Panc1 (cell line): ENCODE results near the gene UROS. TPM values are rescaled to one million over a fixed set of nuclear protein-coding genes. Genes with fewer than 3 reads are reported as not detected.

Experiments used
- ATAC-seq: fragments of 200-7000 bp; cut with Tn5 transposase; 2 replicates; pipeline ENCODE4 v1.9.1; 2020; ENCODE audit warnings: mild to moderate bottlenecking, moderate library complexity
- BruUV-seq: library from RNA; stranded (reverse); fragments of 400-500 nt; replicated peaks from 2 replicates; lab custom pipeline; 2021; lab: Mats Ljungman, UMichigan
- CTCF ChIA-PET: fragments of 300-600 bp; sonication (Branson Sonifier 250); formaldehyde crosslinking; loops from one replicate; lab custom pipeline; 2022; ENCODE audit warnings: antibody characterized with exemption; lab: Charles Lee
- POLR2A ChIA-PET: fragments of 300-600 bp; sonication (Branson Sonifier 250); formaldehyde crosslinking; loops from one replicate; lab custom pipeline; 2022; ENCODE audit warnings: antibody characterized with exemption; lab: Charles Lee
- DNase-seq: peaks from one replicate; pipeline ENCODE4 v3.0.0-alpha.2; 2010; ENCODE audit warnings: low read depth, low spot score
- H3K27ac ChIP-seq: 2 replicates; pipeline ENCODE4 v1.5.1; 2011; ENCODE audit warnings: mild to moderate bottlenecking, low read length, inconsistent platforms
- H3K27me3 ChIP-seq: fragments of 200-500 bp; sonication (Bioruptor generic); 2 replicates; pipeline ENCODE4 v1.6.0; 2014; ENCODE audit warnings: low read length, inconsistent platforms; ENCODE audit not compliant: control insufficient read depth, insufficient read depth
- H3K36me3 ChIP-seq: fragments of 200-500 bp; sonication (Bioruptor generic); 2 replicates; pipeline ENCODE4 v1.5.1; 2014; ENCODE audit warnings: inconsistent platforms, mild to moderate bottlenecking, low read length, moderate library complexity; ENCODE audit not compliant: control insufficient read depth, insufficient read depth
- H3K4me1 ChIP-seq: 2 replicates; pipeline ENCODE4 v1.5.1; 2011; ENCODE audit warnings: inconsistent platforms, mild to moderate bottlenecking, low read length, moderate library complexity; ENCODE audit not compliant: control insufficient read depth, insufficient read depth
- H3K4me3 ChIP-seq, 2 experiments: 2 replicates each; pipeline ENCODE4 v1.5.1; 2011 to 2012; ENCODE audit warnings: low read depth in 2 of 2, low read length in 2 of 2, mild to moderate bottlenecking in 2 of 2, inconsistent platforms in 1 of 2, moderate library complexity in 1 of 2
- H3K9me3 ChIP-seq: fragments of 200-500 bp; sonication (Bioruptor generic); 2 replicates; pipeline ENCODE4 v1.5.1; 2014; ENCODE audit warnings: low read depth, mild to moderate bottlenecking, inconsistent platforms, low read length, moderate library complexity; ENCODE audit not compliant: control insufficient read depth, insufficient read depth
- POLR2AphosphoS5 ChIP-seq: IDR thresholded peaks from 2 replicates; pipeline ENCODE4 v1.6.1; 2012; ENCODE audit warnings: mild to moderate bottlenecking, low read depth, low read length, moderate library complexity
- SIN3A ChIP-seq: IDR thresholded peaks from 2 replicates; pipeline ENCODE4 v1.6.1; 2012; ENCODE audit warnings: low read depth, mild to moderate bottlenecking, low read length, moderate library complexity, borderline replicate concordance; ENCODE audit not compliant: insufficient read depth
- TCF7L2 ChIP-seq: IDR thresholded peaks from 2 replicates; pipeline ENCODE4 v1.6.1; 2011; ENCODE audit warnings: mild to moderate bottlenecking, low read depth, low read length, inconsistent platforms
- in situ Hi-C: cut with HindIII; loops from 2 replicates; pipeline ENCODE4 v1.10.0; 2016; ENCODE audit warnings: low sequenced_read_pairs, low pct_unique_long_range_greater_than_20kb
- intact Hi-C: fragments of 100-400 bp; cut with micrococcal nuclease; formaldehyde crosslinking; loops from one replicate; pipeline ENCODE4 v1.10.0; 2022; ENCODE audit not compliant: unreplicated experiment
- total RNA-seq: library from RNA; stranded (reverse); gene quantifications from one replicate; pipeline ENCODE4 v1.2.1, GENCODE V29; 2021; ENCODE audit not compliant: unreplicated experiment
- TF ChIP-seq, protein P1 (sequence below): fragments of 450-650 bp; IDR thresholded peaks from 2 replicates; pipeline ENCODE4 v1.5.1; 2017; ENCODE audit warnings: mild to moderate bottlenecking
- TF ChIP-seq, protein P2 (sequence below), 2 experiments: IDR thresholded peaks; 2 replicates each; pipeline ENCODE4 v1.6.1; 2011 to 2012; ENCODE audit warnings: low read depth in 2 of 2, control low read depth in 1 of 2, low read length in 1 of 2, mild to moderate bottlenecking in 1 of 2, moderate library complexity in 1 of 2; ENCODE audit not compliant: insufficient read depth in 1 of 2

Gene UROS
- total RNA-seq, 1 experiment from 2014 or later = 103 TPM

DNA sequence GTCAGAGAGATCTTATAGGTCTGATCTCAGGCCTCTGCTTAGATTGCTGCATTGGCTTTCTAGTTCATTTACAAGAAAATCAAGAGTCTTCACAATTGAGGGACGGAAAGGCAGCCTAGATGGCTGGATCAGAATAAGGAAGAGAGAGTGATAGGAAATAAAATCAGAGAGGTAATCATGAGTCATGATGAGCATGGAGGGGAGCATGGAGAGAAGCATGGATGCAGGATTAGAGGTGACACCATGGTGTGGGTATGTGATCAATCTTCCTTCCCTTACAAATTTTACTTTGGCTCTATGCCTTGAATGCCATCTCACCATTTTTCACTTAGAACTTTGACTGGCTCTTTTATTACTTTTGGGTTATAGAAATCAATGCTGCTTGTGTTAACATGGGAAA lies 1.7 kb upstream of the UROS start:
- Histone ChIP-seq H3K27ac (peak overlapping the region; percentile 99), H3K9me3 (no peaks in the 10 kb centered on the region), H3K36me3 (peaks cover 53% of the 10 kb centered on the region), H3K27me3 (no peaks in the 10 kb centered on the region), H3K4me1 (peaks cover 26% of the 10 kb centered on the region), H3K4me3 (peak overlapping the region; percentile 76 to 98)
- BruUV-seq = no TSS peak
- ChIA-PET CTCF (no interaction called here), POLR2A (no interaction called here)
- TF ChIP-seq POLR2AphosphoS5 = no peak
- TF ChIP-seq, protein P1, sequence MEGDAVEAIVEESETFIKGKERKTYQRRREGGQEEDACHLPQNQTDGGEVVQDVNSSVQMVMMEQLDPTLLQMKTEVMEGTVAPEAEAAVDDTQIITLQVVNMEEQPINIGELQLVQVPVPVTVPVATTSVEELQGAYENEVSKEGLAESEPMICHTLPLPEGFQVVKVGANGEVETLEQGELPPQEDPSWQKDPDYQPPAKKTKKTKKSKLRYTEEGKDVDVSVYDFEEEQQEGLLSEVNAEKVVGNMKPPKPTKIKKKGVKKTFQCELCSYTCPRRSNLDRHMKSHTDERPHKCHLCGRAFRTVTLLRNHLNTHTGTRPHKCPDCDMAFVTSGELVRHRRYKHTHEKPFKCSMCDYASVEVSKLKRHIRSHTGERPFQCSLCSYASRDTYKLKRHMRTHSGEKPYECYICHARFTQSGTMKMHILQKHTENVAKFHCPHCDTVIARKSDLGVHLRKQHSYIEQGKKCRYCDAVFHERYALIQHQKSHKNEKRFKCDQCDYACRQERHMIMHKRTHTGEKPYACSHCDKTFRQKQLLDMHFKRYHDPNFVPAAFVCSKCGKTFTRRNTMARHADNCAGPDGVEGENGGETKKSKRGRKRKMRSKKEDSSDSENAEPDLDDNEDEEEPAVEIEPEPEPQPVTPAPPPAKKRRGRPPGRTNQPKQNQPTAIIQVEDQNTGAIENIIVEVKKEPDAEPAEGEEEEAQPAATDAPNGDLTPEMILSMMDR = no peak
- TF ChIP-seq, protein P2, sequence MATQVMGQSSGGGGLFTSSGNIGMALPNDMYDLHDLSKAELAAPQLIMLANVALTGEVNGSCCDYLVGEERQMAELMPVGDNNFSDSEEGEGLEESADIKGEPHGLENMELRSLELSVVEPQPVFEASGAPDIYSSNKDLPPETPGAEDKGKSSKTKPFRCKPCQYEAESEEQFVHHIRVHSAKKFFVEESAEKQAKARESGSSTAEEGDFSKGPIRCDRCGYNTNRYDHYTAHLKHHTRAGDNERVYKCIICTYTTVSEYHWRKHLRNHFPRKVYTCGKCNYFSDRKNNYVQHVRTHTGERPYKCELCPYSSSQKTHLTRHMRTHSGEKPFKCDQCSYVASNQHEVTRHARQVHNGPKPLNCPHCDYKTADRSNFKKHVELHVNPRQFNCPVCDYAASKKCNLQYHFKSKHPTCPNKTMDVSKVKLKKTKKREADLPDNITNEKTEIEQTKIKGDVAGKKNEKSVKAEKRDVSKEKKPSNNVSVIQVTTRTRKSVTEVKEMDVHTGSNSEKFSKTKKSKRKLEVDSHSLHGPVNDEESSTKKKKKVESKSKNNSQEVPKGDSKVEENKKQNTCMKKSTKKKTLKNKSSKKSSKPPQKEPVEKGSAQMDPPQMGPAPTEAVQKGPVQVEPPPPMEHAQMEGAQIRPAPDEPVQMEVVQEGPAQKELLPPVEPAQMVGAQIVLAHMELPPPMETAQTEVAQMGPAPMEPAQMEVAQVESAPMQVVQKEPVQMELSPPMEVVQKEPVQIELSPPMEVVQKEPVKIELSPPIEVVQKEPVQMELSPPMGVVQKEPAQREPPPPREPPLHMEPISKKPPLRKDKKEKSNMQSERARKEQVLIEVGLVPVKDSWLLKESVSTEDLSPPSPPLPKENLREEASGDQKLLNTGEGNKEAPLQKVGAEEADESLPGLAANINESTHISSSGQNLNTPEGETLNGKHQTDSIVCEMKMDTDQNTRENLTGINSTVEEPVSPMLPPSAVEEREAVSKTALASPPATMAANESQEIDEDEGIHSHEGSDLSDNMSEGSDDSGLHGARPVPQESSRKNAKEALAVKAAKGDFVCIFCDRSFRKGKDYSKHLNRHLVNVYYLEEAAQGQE (IDR thresholded peaks at IDR 0.05; ENCODE audit: insufficient read depth in 1 of 2, low read depth in 2 of 2, low read length in 1 of 2) = no peak
- no peak for TF ChIP-seq TCF7L2
- TF ChIP-seq SIN3A = no peak
- ATAC-seq (no peak), DNase-seq (no peak)
- in situ Hi-C loops = no loop called here
- intact Hi-C loops = no loop called here

DNA sequence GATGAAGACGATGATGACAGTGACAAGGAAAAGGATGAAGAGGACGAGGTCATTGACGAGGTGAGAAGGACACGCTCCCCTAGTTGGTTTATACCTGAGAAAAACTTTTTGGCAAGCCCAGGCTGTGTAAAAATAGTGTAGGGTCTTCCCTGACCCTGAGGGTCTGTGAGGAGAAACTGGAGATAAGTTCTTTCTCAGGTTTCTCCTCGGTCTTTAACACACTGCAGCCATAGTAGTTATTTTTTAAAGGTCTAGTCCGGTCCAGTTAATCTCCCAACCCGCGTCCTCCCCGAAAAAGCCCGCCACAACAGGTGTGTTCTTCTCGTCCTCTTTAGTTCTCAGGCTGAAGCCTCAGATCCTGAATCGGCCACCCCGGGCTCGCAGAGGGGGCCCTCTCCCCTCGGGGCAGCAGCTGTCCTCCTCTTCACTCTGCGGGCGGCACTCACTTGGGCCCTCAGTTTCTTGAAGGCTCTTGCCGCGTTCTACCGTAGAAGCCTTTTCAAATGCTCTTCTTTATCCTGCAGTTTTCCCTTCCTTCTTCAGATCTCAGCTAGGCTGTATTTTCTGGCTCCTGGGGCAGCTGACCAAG lies 699 bp upstream of the UROS start:
- POLR2A ChIA-PET = interaction anchor here (0.6 kb wide), 1 partner anchor 52 kb away, joined by 3 read pairs; no protein-coding TSS in a partner anchor
- CTCF ChIA-PET = no interaction called here

More for the DNA sequence above, 699 bp upstream of the UROS start:
- TSS peak; percentile 86 for BruUV-seq
- ATAC-seq = peak; percentile 5
- no peak for DNase-seq
- intact Hi-C loops (no loop called here), in situ Hi-C loops (no loop called here)
- peaks cover 44% of the 10 kb centered on the region for H3K36me3 ChIP-seq
- no peaks in the 10 kb centered on the region for H3K27me3 ChIP-seq
- no peaks in the 10 kb centered on the region for H3K9me3 ChIP-seq
- peak overlapping the region; percentile 76 to 98 for H3K4me3 ChIP-seq
- H3K27ac ChIP-seq = peak overlapping the region; percentile 99
- H3K4me1 ChIP-seq = peaks cover 26% of the 10 kb centered on the region
- TF ChIP-seq SIN3A (0 out of 2 replicates have a peak, but pooled peaks have one; percentile 72), POLR2AphosphoS5 (no peak)
- TF ChIP-seq, protein P2 (IDR thresholded peaks at IDR 0.05; ENCODE audit: insufficient read depth in 1 of 2, low read depth in 2 of 2, low read length in 1 of 2) = no peak
